Measurements from ENCODE around the gene OR52I2.
A peak's percentile ranks its signal among the peaks of the same experiment; 100 is the strongest.

The OR52I2 gene

GRCh38 chr11:4636136-4636535, 54.6 kb downstream of the OR52I2 start:
- no peak for TF ChIP-seq CTCF (IDR thresholded peaks at IDR 0.05; ENCODE audit: low read depth, low read length)
- H3K4me3 ChIP-seq (ENCODE audit: low read depth, low read length): no peak overlapping the region

GRCh38 chr11:4636962-4637661, 55.6 kb downstream of the OR52I2 start, which contains the start of gene OR51D1:
Gene OR51D1, plus strand, starts transcription at chr11:4637477. Its CDS starts 2,314 bp downstream, at chr11:4639791.
- peak within 1 kb of the TSS; percentile 42 for H3K4me3 ChIP-seq (ENCODE audit: low read depth, low read length)
- TF ChIP-seq CTCF (IDR thresholded peaks at IDR 0.05; ENCODE audit: low read depth, low read length): peak; percentile 75

- TF ChIP-seq CTCF (IDR thresholded peaks at IDR 0.05; ENCODE audit: low read depth, low read length): no peak
- H3K4me3 ChIP-seq (ENCODE audit: low read depth, low read length): no peak overlapping the region
Observed at GRCh38 chr11:4637662-4638047, 56.1 kb downstream of the OR52I2 start.

- no peak overlapping the region for H3K4me3 ChIP-seq (ENCODE audit: low read depth, low read length)
- TF ChIP-seq CTCF (IDR thresholded peaks at IDR 0.05; ENCODE audit: low read depth, low read length): no peak
Observed at GRCh38 chr11:4639931-4640330, 58.4 kb downstream of the OR52I2 start.

- TF ChIP-seq CTCF (IDR thresholded peaks at IDR 0.05; ENCODE audit: low read depth, low read length): no peak
- no peak overlapping the region for H3K4me3 ChIP-seq (ENCODE audit: low read depth, low read length)
Observed at GRCh38 chr11:4641501-4641900, 60.0 kb downstream of the OR52I2 start.

- H3K4me3 ChIP-seq (ENCODE audit: low read depth, low read length): no peak overlapping the region
- no peak for TF ChIP-seq CTCF (IDR thresholded peaks at IDR 0.05; ENCODE audit: low read depth, low read length)
Observed at GRCh38 chr11:4642043-4642442, 60.5 kb downstream of the OR52I2 start.

Measured in WI38 (cell line).